Heart left ventricle (tissue), 13 donors: ENCODE data around the gene PER2.

Experiments
- CTCF ChIP-seq, 12 donors: fragments of 200-600 bp; sonication (generic) in 4 of 12; IDR thresholded peaks; one replicate each; pipeline versions ENCODE4 v1.5.0 to v1.8.0; 2018 to 2022; ENCODE audit warnings: antibody characterized with exemption in 12 of 12, mild to moderate bottlenecking in 5 of 12
- POLR2A ChIP-seq, 2 donors: fragments of 450-650 bp; IDR thresholded peaks; one replicate each; pipeline ENCODE4 v1.6.1; 2017; ENCODE audit warnings: antibody characterized with exemption in 2 of 2, mild to moderate bottlenecking in 2 of 2, moderate library complexity in 2 of 2
- donor health status: ischemic (EF 13 %, LVEDD 7.1; RV severe dilation, severe dysfunction).
- donor health status: DM: no; HTN: yes; CAD: no.
- donor health status: DM: no; HTN: no; CAD: no.
- donor health status: ischemic (EF 25% LVEDD 6.9; RV normal size, moderate dysfunction).
- donor health status: ischemic (EF 25% LVEDD 5.7; RV mildly dilated, moderate dysfunction).
- donor health status: ischemic (EF 35%, LVEDD 5.7; RV mildly dilated, moderate dysfunction).
- donor health status: nonischemic (EF 11% LVEDD 7.7; RV severe dilation, severe dysfunction).
- donor health status: DM: yes; HTN: yes; CAD: no.
- donor health status: PGD.
- donor health status: ischemic (EF 29% LVEDD 5.4; RV normal size, mild dysfunction).
- donor health status: nonischemic (EF 23%, LVEDD 6.1; RV moderate dilation, normal function).

- TF ChIP-seq CTCF (IDR thresholded peaks at IDR 0.05) (no peak), POLR2A (IDR thresholded peaks at IDR 0.05) (no peak)
These were observed 18.2 kb upstream of the PER2 start for GRCh38 chr2:238306672-238306998.
